Measurements from ENCODE around the gene BPIFB2.

Gene BPIFB2

GRCh38 chr20:33023439-33024242 is 16.1 kb downstream of the BPIFB2 start:
- no peak for DNase-seq

GRCh38 chr20:33024243-33024560 is 16.7 kb downstream of the BPIFB2 start:
- DNase-seq, result no peak

DNA sequence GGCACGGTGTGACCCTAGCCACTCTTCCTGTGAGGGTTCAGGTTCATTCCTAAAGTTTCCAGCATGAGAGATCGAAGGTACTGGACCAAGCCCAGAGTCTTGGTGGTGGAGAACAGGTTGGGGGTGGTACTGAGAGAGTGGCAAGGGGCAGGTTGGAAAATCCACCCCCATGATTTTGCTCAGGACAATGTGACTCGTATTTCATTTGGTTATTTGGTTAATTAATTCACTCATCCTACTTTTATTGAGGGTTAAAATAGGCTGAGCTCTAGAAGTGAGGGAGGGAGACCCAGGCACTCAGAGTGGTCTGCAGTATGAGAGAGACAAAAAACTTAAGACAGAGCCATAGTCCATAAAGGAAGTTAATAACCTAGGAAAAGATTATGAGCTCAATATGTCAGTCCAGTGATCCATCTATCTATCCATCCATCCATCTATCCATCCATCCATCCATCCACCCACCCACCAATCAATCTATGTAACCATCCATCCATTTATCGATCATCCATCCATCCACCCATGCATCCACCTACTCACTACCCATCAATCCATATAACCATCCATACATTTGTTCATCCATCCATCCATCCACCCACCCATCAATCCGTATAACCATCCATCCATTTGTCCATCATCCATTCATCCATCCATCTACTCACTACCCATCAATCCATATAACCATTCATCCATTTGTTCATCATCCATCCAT is 17.3 kb downstream of the BPIFB2 start:
- no peak for DNase-seq

- DNase-seq, result no peak
These were observed 17.9 kb downstream of the BPIFB2 start for GRCh38 chr20:33025318-33025876.

GRCh38 chr20:33026072-33026778 is 18.7 kb downstream of the BPIFB2 start:
- DNase-seq, result no peak

DNA sequence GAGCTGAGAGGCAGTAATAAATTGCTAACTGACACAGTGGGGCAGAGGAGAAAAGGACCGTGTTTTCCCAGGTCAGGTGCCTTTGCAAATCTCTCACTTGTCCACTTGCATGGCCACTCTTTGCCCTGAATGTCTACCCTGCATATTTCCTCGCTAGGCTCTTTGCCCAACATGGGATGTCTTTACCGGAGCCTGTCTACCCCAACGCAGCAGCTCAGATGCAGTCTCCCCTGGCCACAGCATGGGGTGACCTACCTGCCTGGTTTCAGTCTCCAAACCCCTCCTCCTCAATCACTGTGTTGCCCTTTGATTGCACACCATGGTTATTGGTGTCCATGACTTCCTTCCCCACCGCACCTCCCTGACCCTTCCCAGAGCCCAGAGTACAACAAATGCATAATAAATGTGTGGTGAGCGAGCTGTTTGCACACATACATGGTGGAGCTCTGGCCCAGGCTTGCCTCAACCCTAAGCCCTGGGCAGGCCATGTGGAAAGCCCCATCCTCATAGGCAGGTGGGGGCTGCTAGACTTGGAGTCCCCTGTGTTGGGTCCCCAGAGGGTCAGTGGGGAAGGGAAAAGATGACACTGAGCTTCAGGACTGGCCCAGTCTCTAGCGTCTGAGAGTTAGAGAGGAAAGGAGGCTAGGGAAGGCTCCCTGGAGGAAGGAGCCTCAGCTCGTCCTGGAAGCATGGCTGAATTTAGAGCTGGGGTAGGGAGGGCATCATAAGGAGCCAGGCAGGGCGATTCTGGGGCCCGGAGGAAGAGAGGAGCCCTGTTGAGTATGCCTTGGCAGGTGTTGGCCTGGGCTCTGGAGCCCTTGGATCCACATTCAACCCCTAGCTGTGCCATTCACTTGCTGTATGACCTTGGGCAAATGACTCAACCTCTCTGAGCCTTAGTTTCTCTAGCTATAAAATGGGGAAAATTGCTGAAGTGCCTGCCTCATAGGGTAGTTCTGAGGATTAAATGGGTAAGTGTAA is 19.6 kb downstream of the BPIFB2 start:
- DNase-seq, result no peak

- no peak for DNase-seq
These were observed 20.6 kb downstream of the BPIFB2 start for GRCh38 chr20:33027769-33028751.

- DNase-seq, result no peak
These were observed 21.4 kb downstream of the BPIFB2 start for GRCh38 chr20:33028875-33029274.

DNA sequence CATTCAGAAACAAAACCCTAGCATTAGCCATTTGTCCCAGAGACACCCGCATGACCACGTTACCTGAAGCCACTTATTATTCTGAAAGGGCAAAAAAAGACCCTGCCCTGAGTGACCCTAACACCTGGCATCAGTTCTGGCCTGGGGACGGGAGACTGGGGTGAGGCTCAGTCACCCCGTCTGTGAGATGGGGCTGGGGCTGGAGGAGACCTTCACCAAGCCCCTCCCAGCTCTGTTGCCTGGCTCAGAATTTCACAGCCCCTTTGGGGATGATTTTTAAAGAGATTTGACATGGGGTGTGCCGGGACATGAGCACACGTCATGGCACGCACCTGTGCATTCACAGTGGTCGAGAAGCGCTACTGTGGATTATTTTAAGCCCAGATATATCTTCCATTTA is 22.6 kb downstream of the BPIFB2 start:
- DNase-seq, result no peak

DNA sequence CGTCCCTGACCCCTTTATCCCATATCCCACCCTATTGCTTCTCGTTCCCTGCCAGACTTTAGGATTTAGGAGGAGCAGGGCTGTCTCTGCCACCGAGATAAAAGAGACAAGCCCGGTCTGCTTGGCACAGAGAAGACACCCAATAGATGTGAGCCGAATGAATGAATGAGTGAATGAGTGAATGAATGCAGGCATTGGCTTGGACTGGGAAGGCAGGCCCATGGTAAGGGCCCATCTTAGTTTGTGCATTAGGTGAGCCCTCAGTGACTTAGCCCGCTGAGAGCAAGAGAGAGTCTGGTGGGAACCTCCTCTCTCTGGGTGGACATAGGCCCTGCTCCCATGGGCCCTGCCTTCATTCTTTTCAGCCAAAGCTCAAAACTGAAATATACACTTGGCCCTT is 23.1 kb downstream of the BPIFB2 start:
- DNase-seq, result no peak

GRCh38 chr20:33031531-33031930 is 24.0 kb downstream of the BPIFB2 start, which contains the start of gene BPIFB6:
Gene BPIFB6 (plus strand): TSS chr20:33031648. CDS start chr20:33031648, 0 bp downstream.
- no peak for DNase-seq

GRCh38 chr20:33032555-33032954 is 25.1 kb downstream of the BPIFB2 start:
- DNase-seq, result no peak

DNA sequence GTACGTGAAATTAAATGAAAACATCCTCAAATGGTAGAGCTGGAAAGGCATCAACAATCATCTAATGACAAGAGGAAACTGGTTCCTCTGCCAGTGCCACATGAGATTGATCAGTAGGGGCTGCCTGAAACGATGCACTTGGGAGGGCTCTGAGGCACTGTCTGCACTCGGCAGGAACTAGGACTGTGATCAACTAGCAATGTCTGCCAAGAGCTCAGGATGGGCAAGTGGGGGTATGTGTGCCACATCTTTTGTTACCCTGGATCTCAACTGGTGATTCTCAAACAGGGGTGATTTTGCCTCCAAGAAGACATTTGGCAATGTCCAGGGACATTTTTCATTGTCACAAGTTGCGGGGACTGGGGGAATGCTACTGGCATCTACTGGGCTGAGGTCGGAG is 25.9 kb downstream of the BPIFB2 start:
- no peak for DNase-seq

- no peak for DNase-seq
These were observed 26.6 kb downstream of the BPIFB2 start for GRCh38 chr20:33034115-33034514.

GRCh38 chr20:33034901-33035492 is 27.5 kb downstream of the BPIFB2 start:
- DNase-seq, result no peak

- no peak for DNase-seq
These were observed 30.0 kb downstream of the BPIFB2 start for GRCh38 chr20:33037456-33037855.

- DNase-seq, result no peak
These were observed 30.7 kb downstream of the BPIFB2 start for GRCh38 chr20:33038243-33038642.

GRCh38 chr20:33042430-33042829 is 34.9 kb downstream of the BPIFB2 start:
- DNase-seq, result no peak

DNA sequence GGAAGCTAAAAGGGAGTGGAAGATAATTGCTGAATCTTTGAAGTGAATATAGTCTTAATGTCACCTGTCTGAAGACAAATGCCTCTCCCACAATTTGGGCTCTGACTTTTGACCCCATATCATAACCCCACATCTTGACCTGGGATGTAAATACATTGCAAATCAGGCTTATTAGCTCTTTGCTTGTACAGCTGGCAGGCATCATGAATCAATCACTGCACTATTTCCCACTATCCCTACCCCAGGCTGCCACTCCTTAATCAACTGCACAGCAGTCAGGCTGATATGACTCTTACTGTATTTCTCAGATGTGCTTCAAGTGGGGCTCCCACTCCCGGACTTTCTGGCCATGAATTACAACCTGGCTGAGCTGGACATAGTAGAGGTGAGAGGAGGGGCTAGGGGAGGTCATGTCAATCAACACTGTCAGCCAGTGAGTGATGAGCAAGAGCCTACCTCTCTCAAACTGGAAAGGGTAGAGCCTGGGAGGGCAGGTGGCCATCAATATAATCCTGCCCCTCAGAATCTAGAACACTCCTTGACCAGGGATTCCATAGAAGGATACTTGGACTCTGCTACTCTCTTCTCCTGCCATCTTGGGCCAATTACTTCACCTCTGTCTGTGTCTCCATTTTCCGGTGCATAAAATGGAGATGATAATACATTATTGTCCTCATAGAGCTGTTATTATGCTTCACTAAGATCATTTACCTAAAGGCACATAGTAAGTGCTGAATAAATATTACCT is 35.7 kb downstream of the BPIFB2 start:
- no peak for DNase-seq

DNA sequence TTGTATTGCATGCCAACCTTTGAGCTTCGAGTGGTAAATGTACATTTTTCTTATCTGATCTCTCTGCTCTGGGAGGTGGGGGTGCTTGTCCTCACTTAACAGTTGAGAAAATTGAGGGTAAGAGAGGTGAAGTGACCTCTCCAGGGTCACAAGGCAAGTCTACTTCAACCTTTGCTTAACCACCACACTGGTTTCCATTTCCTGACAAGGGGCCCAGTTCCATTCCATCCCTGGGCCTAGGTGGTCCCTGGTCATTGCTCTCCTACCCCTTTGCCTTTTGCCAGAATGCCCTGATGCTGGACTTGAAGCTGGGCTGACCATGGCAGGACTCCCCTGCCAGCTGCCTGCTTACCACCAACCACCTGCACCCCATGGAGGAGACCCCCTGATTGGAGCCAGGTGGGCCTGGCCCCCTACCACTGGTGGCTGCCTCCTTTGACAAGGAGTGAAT is 36.3 kb downstream of the BPIFB2 start:
- DNase-seq, result no peak

All from NCI-H1694 (cell line).